Measurements from ENCODE around the gene ZNRD2.

ZNRD2 gene

DNA sequence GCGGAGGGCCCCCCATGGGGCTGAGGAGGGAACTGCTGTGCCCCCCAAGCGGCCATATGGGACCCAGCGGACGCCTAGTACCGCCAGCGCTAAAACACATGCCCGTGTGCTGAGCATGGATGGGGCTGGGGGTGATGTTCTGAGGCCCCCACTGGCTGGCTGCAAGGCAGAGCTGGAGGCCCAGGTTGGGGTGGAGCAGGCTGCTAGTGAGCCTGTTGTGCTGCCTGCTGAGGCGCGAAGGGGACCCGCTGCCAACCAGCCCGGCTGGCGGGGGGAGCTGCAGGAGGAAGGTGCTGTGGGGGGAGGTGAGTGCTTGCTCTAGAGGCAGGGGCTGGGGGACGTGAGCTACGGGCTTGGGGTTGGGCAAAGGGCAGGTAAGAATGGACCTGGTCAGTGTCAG, 48.5 kb downstream of the ZNRD2 start (continued):
- TF ChIP-seq, protein P1, sequence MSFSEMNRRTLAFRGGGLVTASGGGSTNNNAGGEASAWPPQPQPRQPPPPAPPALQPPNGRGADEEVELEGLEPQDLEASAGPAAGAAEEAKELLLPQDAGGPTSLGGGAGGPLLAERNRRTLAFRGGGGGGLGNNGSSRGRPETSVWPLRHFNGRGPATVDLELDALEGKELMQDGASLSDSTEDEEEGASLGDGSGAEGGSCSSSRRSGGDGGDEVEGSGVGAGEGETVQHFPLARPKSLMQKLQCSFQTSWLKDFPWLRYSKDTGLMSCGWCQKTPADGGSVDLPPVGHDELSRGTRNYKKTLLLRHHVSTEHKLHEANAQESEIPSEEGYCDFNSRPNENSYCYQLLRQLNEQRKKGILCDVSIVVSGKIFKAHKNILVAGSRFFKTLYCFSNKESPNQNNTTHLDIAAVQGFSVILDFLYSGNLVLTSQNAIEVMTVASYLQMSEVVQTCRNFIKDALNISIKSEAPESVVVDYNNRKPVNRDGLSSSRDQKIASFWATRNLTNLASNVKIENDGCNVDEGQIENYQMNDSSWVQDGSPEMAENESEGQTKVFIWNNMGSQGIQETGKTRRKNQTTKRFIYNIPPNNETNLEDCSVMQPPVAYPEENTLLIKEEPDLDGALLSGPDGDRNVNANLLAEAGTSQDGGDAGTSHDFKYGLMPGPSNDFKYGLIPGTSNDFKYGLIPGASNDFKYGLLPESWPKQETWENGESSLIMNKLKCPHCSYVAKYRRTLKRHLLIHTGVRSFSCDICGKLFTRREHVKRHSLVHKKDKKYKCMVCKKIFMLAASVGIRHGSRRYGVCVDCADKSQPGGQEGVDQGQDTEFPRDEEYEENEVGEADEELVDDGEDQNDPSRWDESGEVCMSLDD (tag by site-specific recombination; IDR thresholded peaks at IDR 0.05) = no peak

DNA sequence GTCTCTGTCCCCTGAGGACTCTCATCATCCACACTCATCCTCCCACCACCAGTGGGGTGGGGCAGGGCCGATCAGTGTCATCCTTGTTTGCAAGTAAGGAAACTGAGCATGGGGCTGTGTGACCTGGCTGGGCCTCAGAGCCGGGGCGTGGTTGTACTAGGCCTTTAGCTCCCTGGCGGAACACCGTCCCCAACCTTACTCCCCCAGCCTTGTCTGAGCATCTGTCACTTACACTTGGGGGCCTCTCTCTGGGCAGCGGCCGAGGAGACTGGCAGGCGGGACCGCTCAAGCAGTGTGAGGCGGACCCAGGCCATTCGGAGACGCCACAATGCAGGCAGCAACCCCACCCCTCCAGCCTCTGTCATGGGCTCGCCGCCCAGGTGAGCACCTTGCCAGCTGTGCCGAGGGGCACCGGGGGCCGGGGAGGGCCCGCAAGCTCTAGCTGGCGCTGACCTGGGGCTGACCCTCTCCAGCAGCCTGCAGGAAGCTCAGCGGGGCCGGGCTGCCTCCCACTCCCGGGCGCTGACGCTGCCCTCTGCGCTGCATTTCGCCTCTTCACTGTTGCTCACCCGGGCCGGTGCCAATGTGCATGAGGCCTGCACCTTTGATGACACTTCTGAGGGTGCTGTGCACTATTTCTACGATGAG, 49.1 kb downstream of the ZNRD2 start:
- Histone ChIP-seq H3K36me3 (ENCODE audit: control insufficient read depth in 2 of 2, insufficient read depth in 1 of 2, low read length in 2 of 2) (peaks cover 0 to 75% of the 10 kb centered on the region in 2 experiments; a peak in 1 of 3 replicates), H3K9me3 (ENCODE audit: control insufficient read depth, insufficient read depth, low read depth, low read length) (no peaks in the 10 kb centered on the region), H3K27ac (ENCODE audit: extremely low read depth, low read depth, low read length) (no peak overlapping the region), H3K4me1 (ENCODE audit: control insufficient read depth, insufficient read depth, low read length) (no peaks in the 10 kb centered on the region), H3K4me3 (ENCODE audit: low read depth, low read length) (no peak overlapping the region)
- TF ChIP-seq ZBTB20 (tag by site-specific recombination; IDR thresholded peaks at IDR 0.05) (no peak), SP2 (tag by site-specific recombination; IDR thresholded peaks at IDR 0.05) (no peak), ZNF266 (tag by site-specific recombination; IDR thresholded peaks at IDR 0.05; ENCODE audit: low read depth) (no peak), ZNF391 (tag by site-specific recombination; IDR thresholded peaks at IDR 0.05; ENCODE audit: borderline replicate concordance, low read depth) (no peak), ZNF311 (tag by site-specific recombination; IDR thresholded peaks at IDR 0.05; ENCODE audit: borderline replicate concordance) (no peak), ZXDB (tag by site-specific recombination; IDR thresholded peaks at IDR 0.05) (no peak), ZFP41 (tag by site-specific recombination; IDR thresholded peaks at IDR 0.05; ENCODE audit: borderline replicate concordance) (no peak)
- TF ChIP-seq, protein P2, sequence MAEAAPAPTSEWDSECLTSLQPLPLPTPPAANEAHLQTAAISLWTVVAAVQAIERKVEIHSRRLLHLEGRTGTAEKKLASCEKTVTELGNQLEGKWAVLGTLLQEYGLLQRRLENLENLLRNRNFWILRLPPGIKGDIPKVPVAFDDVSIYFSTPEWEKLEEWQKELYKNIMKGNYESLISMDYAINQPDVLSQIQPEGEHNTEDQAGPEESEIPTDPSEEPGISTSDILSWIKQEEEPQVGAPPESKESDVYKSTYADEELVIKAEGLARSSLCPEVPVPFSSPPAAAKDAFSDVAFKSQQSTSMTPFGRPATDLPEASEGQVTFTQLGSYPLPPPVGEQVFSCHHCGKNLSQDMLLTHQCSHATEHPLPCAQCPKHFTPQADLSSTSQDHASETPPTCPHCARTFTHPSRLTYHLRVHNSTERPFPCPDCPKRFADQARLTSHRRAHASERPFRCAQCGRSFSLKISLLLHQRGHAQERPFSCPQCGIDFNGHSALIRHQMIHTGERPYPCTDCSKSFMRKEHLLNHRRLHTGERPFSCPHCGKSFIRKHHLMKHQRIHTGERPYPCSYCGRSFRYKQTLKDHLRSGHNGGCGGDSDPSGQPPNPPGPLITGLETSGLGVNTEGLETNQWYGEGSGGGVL (tag by site-specific recombination; IDR thresholded peaks at IDR 0.05) = no peak
- TF ChIP-seq, protein P3, sequence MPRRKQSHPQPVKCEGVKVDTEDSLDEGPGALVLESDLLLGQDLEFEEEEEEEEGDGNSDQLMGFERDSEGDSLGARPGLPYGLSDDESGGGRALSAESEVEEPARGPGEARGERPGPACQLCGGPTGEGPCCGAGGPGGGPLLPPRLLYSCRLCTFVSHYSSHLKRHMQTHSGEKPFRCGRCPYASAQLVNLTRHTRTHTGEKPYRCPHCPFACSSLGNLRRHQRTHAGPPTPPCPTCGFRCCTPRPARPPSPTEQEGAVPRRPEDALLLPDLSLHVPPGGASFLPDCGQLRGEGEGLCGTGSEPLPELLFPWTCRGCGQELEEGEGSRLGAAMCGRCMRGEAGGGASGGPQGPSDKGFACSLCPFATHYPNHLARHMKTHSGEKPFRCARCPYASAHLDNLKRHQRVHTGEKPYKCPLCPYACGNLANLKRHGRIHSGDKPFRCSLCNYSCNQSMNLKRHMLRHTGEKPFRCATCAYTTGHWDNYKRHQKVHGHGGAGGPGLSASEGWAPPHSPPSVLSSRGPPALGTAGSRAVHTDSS (tag by site-specific recombination; IDR thresholded peaks at IDR 0.05) = no peak
- TF ChIP-seq, protein P1 (tag by site-specific recombination; IDR thresholded peaks at IDR 0.05) = no peak
- CTCF ChIA-PET = interaction anchor here (0.6 kb wide), 1 partner anchor 79 kb away, joined by 3 read pairs; no protein-coding TSS in a partner anchor
- POLR2A ChIA-PET = interaction anchor here (1.5 kb wide), 1 partner anchor 35 kb away, joined by 3 read pairs; no protein-coding TSS in a partner anchor

DNA sequence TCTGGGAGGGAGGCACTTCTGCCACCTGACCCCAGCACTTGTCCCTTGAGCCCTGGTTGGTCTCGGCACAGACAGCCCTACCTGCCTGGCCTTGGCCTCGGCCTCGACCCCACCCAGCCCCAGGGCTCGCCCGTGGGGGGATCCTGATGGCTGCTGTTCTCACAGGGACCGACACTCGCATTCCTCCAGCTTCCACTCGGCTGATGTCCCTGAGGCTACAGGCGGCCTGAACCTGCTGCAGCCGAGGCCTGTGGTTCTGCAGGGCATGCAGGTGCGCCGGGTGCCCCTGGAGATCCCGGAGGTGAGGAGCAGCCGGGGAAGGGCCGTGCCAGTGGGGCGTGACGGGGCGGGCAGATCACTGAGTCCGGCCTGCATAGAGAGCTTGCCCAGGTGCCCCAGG, 50.4 kb downstream of the ZNRD2 start:
- no peak overlapping the region for H3K4me3 ChIP-seq (ENCODE audit: low read depth, low read length)
- H3K27ac ChIP-seq (ENCODE audit: extremely low read depth, low read depth, low read length) = no peak overlapping the region
- no peaks in the 10 kb centered on the region for H3K4me1 ChIP-seq (ENCODE audit: control insufficient read depth, insufficient read depth, low read length)
- CTCF ChIA-PET = interaction anchor here (0.9 kb wide), 1 partner anchor 159 kb away, joined by 5 read pairs; no protein-coding TSS in a partner anchor
- no peaks in the 10 kb centered on the region for H3K9me3 ChIP-seq (ENCODE audit: control insufficient read depth, insufficient read depth, low read depth, low read length)
- POLR2A ChIA-PET = interaction anchor here (0.6 kb wide), 1 partner anchor 436 kb away, joined by 3 read pairs; no protein-coding TSS in a partner anchor
- peaks cover 0 to 85% of the 10 kb centered on the region in 2 experiments; a peak in 1 of 3 replicates for H3K36me3 ChIP-seq (ENCODE audit: control insufficient read depth in 2 of 2, insufficient read depth in 1 of 2, low read length in 2 of 2)
- TF ChIP-seq, protein P4, sequence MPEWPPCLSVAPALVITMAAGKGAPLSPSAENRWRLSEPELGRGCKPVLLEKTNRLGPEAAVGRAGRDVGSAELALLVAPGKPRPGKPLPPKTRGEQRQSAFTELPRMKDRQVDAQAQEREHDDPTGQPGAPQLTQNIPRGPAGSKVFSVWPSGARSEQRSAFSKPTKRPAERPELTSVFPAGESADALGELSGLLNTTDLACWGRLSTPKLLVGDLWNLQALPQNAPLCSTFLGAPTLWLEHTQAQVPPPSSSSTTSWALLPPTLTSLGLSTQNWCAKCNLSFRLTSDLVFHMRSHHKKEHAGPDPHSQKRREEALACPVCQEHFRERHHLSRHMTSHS (tag by site-specific recombination; IDR thresholded peaks at IDR 0.05) = no peak
- TF ChIP-seq ZNF184 (tag by site-specific recombination; IDR thresholded peaks at IDR 0.05) = no peak
- TF ChIP-seq TCF7L2 (IDR thresholded peaks at IDR 0.05; ENCODE audit: borderline replicate concordance, low read depth, low read length) = no peak
- no peak for TF ChIP-seq ZNF391 (tag by site-specific recombination; IDR thresholded peaks at IDR 0.05; ENCODE audit: borderline replicate concordance, low read depth)
- TF ChIP-seq, protein P5, sequence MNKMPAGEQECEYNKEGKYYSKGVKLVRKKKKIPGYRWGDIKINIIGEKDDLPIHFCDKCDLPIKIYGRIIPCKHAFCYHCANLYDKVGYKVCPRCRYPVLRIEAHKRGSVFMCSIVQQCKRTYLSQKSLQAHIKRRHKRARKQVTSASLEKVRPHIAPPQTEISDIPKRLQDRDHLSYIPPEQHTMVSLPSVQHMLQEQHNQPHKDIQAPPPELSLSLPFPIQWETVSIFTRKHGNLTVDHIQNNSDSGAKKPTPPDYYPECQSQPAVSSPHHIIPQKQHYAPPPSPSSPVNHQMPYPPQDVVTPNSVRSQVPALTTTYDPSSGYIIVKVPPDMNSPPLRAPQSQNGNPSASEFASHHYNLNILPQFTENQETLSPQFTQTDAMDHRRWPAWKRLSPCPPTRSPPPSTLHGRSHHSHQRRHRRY (tag by site-specific recombination; IDR thresholded peaks at IDR 0.05) = no peak
- TF ChIP-seq ZNF707 (tag by site-specific recombination; IDR thresholded peaks at IDR 0.05) = no peak
- TF ChIP-seq ZNF23 (tag by site-specific recombination; IDR thresholded peaks at IDR 0.05; ENCODE audit: borderline replicate concordance) = no peak
- no peak for TF ChIP-seq IKZF3 (tag by site-specific recombination; IDR thresholded peaks at IDR 0.05)
- TF ChIP-seq WT1 (tag by site-specific recombination; IDR thresholded peaks at IDR 0.05) = no peak
- TF ChIP-seq ZNF157 (tag by site-specific recombination; IDR thresholded peaks at IDR 0.05) = no peak
